Activated CD8-positive, alpha-beta T cell treated with anti-CD3 and anti-CD28 coated beads for 36 hours (primary cell): ENCODE measurements around the gene AP5S1. TPM values are rescaled to one million over a fixed set of nuclear protein-coding genes. Genes with fewer than 3 reads are reported as not detected.

Experiments used
- ATAC-seq: fragments of 200-7000 bp; cut with Tn5 transposase; one replicate; pipeline ENCODE4 v1.10.0; 2021; ENCODE audit warnings: mild to moderate bottlenecking, moderate library complexity
- CTCF ChIA-PET: fragments of 350-600 bp; sonication (Branson Sonifier 250); formaldehyde crosslinking; loops from one replicate; lab custom pipeline; 2021; ENCODE audit warnings: antibody characterized with exemption; lab: Charles Lee
- POLR2A ChIA-PET: fragments of 350-600 bp; sonication (Branson Sonifier 250); formaldehyde crosslinking; loops from one replicate; lab custom pipeline; 2021; ENCODE audit warnings: antibody characterized with exemption; lab: Charles Lee
- DNase-seq: peaks from one replicate; pipeline ENCODE4 v3.0.0-alpha.2; 2020
- H3K27ac Mint-ChIP-seq: one replicate; pipeline ENCODE4 v1.8.0; 2021; ENCODE audit warnings: mild to moderate bottlenecking, mixed read lengths
- H3K27me3 Mint-ChIP-seq: one replicate; pipeline ENCODE4 v1.8.0; 2021; ENCODE audit warnings: mixed read lengths
- H3K36me3 Mint-ChIP-seq: one replicate; pipeline ENCODE4 v1.8.0; 2021; ENCODE audit warnings: low read depth, mixed read lengths
- H3K4me1 Mint-ChIP-seq: one replicate; pipeline ENCODE4 v1.8.0; 2021; ENCODE audit warnings: low read depth, mixed read lengths
- H3K4me3 Mint-ChIP-seq: one replicate; pipeline ENCODE4 v1.8.0; 2021; ENCODE audit warnings: mild to moderate bottlenecking, moderate library complexity, mixed read lengths
- H3K9me3 Mint-ChIP-seq: one replicate; pipeline ENCODE4 v1.8.0; 2021; ENCODE audit warnings: mixed read lengths
- CTCF ChIP-seq: fragments of 200-600 bp; IDR thresholded peaks from one replicate; pipeline ENCODE4 v1.8.0; 2022; ENCODE audit warnings: antibody characterized with exemption, mild to moderate bottlenecking
- intact Hi-C: fragments of 100-400 bp; cut with micrococcal nuclease; formaldehyde crosslinking; loops from one replicate; pipeline ENCODE4 v1.10.0; 2022
- total RNA-seq, 2 experiments: library from RNA; stranded (reverse); gene quantifications; one replicate each; pipeline ENCODE4 v1.2.3, GENCODE V29; 2021

The AP5S1 gene
- total RNA-seq, 2 experiments from 2014 or later: 7.4 to 8.6 TPM

DNA sequence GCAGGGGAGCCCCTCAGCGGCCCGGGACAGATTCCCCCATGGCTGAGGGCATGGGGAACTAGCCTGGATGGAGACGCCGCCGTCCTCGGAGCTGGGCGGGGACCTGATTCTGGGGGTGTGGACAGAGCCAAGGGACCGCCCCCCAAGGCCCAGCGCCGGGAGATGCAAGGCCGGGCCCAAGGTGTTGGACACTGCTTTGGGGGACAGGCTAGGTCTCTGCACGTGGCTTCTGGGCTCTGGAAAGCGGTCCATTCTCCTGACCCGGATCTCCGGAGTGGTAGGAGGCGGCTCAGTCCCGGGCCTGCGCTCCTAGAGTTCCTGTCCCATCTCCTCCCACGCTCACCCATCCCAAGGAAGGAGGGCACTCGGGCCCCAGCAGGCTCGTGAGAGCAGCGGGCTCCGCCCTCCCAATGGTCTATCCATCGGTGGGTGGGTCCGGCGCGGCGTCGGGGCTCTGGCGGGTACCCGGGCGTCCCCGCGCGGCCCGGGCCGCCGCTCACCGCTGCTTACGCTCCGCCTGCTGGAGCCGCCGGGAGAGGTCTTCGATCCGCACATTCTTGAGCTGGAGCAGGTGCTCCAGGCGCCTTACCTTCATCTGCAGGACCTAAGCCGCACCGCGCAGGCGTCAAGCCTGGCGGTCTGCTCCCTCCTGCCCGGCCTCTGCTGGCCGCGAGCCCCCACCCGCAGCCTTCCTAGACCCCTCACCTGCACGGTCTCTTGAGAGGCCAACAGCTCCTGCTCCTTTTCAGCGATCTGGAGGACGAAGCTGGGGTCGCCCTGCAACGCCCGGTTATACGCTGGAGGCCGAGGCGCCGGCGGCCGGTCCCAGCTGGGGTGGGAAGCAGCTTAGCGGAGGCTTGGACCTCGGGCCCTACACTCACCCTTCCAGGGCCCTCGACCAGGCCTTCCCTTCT lies 42.4 kb upstream of the AP5S1 start:
- Mint-ChIP-seq H3K4me3 (peak overlapping the region; percentile 73), H3K27me3 (peaks cover 14% of the 10 kb centered on the region), H3K4me1 (peaks cover 26% of the 10 kb centered on the region), H3K9me3 (no peaks in the 10 kb centered on the region), H3K27ac (no peak overlapping the region), H3K36me3 (no peaks in the 10 kb centered on the region)
- peak; percentile 58 for DNase-seq
- POLR2A ChIA-PET: interaction anchor here (0.6 to 4.7 kb wide), 7 partner anchors 8 to 144 kb away, joined by 3 to 32 read pairs (median 3); partner anchors contain the start of genes ADISSP and CENPB
- CTCF ChIA-PET: interaction anchor here (0.7 to 3.3 kb wide), 9 partner anchors 8 to 307 kb away, joined by 3 to 21 read pairs (median 6); partner anchors contain the start of genes ADISSP, AP5S1 and CENPB
- peak; percentile 73 for ATAC-seq
- no peak for TF ChIP-seq CTCF
- intact Hi-C loops: no loop called here

GRCh38 chr20:3778976-3779375 lies 41.4 kb upstream of the AP5S1 start:
- H3K36me3 Mint-ChIP-seq: peaks cover 3% of the 10 kb centered on the region
- H3K27ac Mint-ChIP-seq: no peak overlapping the region
- no peak overlapping the region for H3K4me3 Mint-ChIP-seq
- ChIA-PET CTCF (interaction anchor here (1.2 to 3.3 kb wide), 6 partner anchors 11 to 77 kb away, joined by 4 to 21 read pairs (median 7); partner anchors contain the start of genes ADISSP and AP5S1), POLR2A (interaction anchor here (1.0 to 4.7 kb wide), 5 partner anchors 11 to 42 kb away, joined by 3 to 32 read pairs (median 3); partner anchors contain the start of genes ADISSP and AP5S1)
- intact Hi-C loops: no loop called here
- no peaks in the 10 kb centered on the region for H3K9me3 Mint-ChIP-seq
- TF ChIP-seq CTCF: no peak
- DNase-seq (no peak), ATAC-seq (no peak)
- H3K27me3 Mint-ChIP-seq: peaks cover 14% of the 10 kb centered on the region
- peaks cover 32% of the 10 kb centered on the region for H3K4me1 Mint-ChIP-seq

GRCh38 chr20:3781153-3781910 lies 39.0 kb upstream of the AP5S1 start, which contains the start of gene SPEF1:
Gene SPEF1 (minus strand): TSS chr20:3781448. CDS start chr20:3781287, 161 bp downstream.
- TF ChIP-seq CTCF: no peak
- ATAC-seq (peak; percentile 63), DNase-seq (peak; percentile 64)
- Mint-ChIP-seq H3K4me1 (peaks cover 42% of the 10 kb centered on the region), H3K9me3 (no peaks in the 10 kb centered on the region), H3K27me3 (peaks cover 14% of the 10 kb centered on the region), H3K27ac (no peak within 1 kb of the TSS), H3K4me3 (peak within 1 kb of the TSS; percentile 43), H3K36me3 (peaks cover 13% of the 10 kb centered on the region)
- intact Hi-C loops: loop anchor here (5.0 kb wide), 1 partner anchor 76 kb away; no protein-coding TSS in a partner anchor
- POLR2A ChIA-PET: interaction anchor here (1.7 to 2.0 kb wide), 2 partner anchors 19 to 37 kb away, joined by 6 read pairs; no protein-coding TSS in a partner anchor
- CTCF ChIA-PET: interaction anchor here (0.8 to 2.9 kb wide), 3 partner anchors 14 to 39 kb away, joined by 3 to 10 read pairs (median 3); partner anchors contain the start of genes ADISSP and AP5S1

- peaks cover 14% of the 10 kb centered on the region for H3K27me3 Mint-ChIP-seq
- DNase-seq (no peak), ATAC-seq (no peak)
- H3K36me3 Mint-ChIP-seq: peaks cover 13% of the 10 kb centered on the region
- intact Hi-C loops: loop anchor here (5.0 kb wide), 1 partner anchor 75 kb away; no protein-coding TSS in a partner anchor
- peaks cover 40% of the 10 kb centered on the region for H3K4me1 Mint-ChIP-seq
- no peak overlapping the region for H3K27ac Mint-ChIP-seq
- TF ChIP-seq CTCF: no peak
- no peaks in the 10 kb centered on the region for H3K9me3 Mint-ChIP-seq
- ChIA-PET CTCF (interaction anchor here (2.9 kb wide), 1 partner anchor 38 kb away, joined by 10 read pairs; the partner anchor contains the start of gene AP5S1), POLR2A (interaction anchor here (0.6 to 2.0 kb wide), 4 partner anchors 15 to 36 kb away, joined by 3 to 6 read pairs (median 4); partner anchors contain the start of gene ADISSP)
- no peak overlapping the region for H3K4me3 Mint-ChIP-seq
Observed at GRCh38 chr20:3782597-3782996, 37.8 kb upstream of the AP5S1 start.
